A673 (cell line): ENCODE data around the gene RDH13. TPM values are rescaled to one million over a fixed set of nuclear protein-coding genes. Genes with fewer than 3 reads are reported as not detected.
"Not testable (repeated sequence)": the region's sequence is repeated elsewhere in the genome, so short reads cannot be mapped to it uniquely, and the experiment has no call there.

Experiments used
- BruUV-seq: library from RNA; stranded (reverse); fragments of 400-500 nt; replicated peaks from 2 replicates; lab custom pipeline; 2021; lab: Mats Ljungman, UMichigan
- CTCF ChIA-PET: fragments of 300-600 bp; sonication (Branson Sonifier 250); formaldehyde crosslinking; loops from one replicate; lab custom pipeline; 2022; ENCODE audit warnings: antibody characterized with exemption; lab: Charles Lee
- POLR2A ChIA-PET: fragments of 300-600 bp; sonication (Branson Sonifier 250); formaldehyde crosslinking; loops from one replicate; lab custom pipeline; 2022; ENCODE audit warnings: antibody characterized with exemption; ENCODE audit not compliant: low non-redundant PET; lab: Charles Lee
- DNase-seq: peaks from one replicate; pipeline ENCODE4 v3.0.0-alpha.2; 2015; ENCODE audit warnings: low spot score
- H3K27ac ChIP-seq: fragments of 200-600 bp; sonication (generic); 2 replicates; pipeline ENCODE4 v1.5.1; 2016; ENCODE audit warnings: mixed run types, low read depth, mild to moderate bottlenecking, mixed read lengths, antibody characterized with exemption, low read length; ENCODE audit not compliant: poor library complexity, severe bottlenecking
- H3K27me3 ChIP-seq: fragments of 200-600 bp; sonication (generic); replicated peaks from 2 replicates; pipeline ENCODE4 v1.6.1; 2017; ENCODE audit warnings: mixed run types, low read depth, mild to moderate bottlenecking, mixed read lengths, antibody characterized with exemption, low read length; ENCODE audit not compliant: insufficient read depth, poor library complexity
- H3K36me3 ChIP-seq: fragments of 200-600 bp; sonication (generic); 2 replicates; pipeline ENCODE4 v1.6.1; 2016; ENCODE audit warnings: mixed run types, mild to moderate bottlenecking, mixed read lengths, antibody characterized with exemption, low read length; ENCODE audit not compliant: insufficient read depth, poor library complexity, severe bottlenecking
- H3K4me1 ChIP-seq: fragments of 200-600 bp; sonication (generic); 2 replicates; pipeline ENCODE4 v1.6.1; 2017; ENCODE audit warnings: mixed run types, mild to moderate bottlenecking, mixed read lengths, antibody characterized with exemption, low read length; ENCODE audit not compliant: insufficient read depth, poor library complexity, severe bottlenecking
- H3K4me3 ChIP-seq: fragments of 200-600 bp; sonication (generic); 2 replicates; pipeline ENCODE4 v1.5.1; 2016; ENCODE audit warnings: low read depth, mixed run types, mild to moderate bottlenecking, mixed read lengths, low read length; ENCODE audit not compliant: poor library complexity, severe bottlenecking
- H3K9me3 ChIP-seq: fragments of 200-600 bp; sonication (generic); 2 replicates; pipeline ENCODE4 v1.6.1; 2016; ENCODE audit warnings: mixed run types, low read depth, mild to moderate bottlenecking, mixed read lengths, antibody characterized with exemption, low read length; ENCODE audit not compliant: poor library complexity, severe bottlenecking
- CTCF ChIP-seq: fragments of 300-800, 200-600 bp; sonication (generic); conservative IDR thresholded peaks from 2 replicates; pipeline ENCODE4 v1.5.1; 2017; ENCODE audit warnings: low read depth, mild to moderate bottlenecking, antibody characterized with exemption, low read length, moderate library complexity, mixed read lengths
- EZH2 ChIP-seq: fragments of 200-600 bp; sonication (generic); IDR thresholded peaks from 2 replicates; pipeline ENCODE4 v1.6.1; 2017; ENCODE audit warnings: borderline replicate concordance, low read depth, mild to moderate bottlenecking, mixed read lengths, antibody characterized with exemption, low read length; ENCODE audit not compliant: poor library complexity, severe bottlenecking
- intact Hi-C: fragments of 100-400 bp; cut with micrococcal nuclease; formaldehyde crosslinking; loops from one replicate; pipeline ENCODE4 v1.10.0; 2022; ENCODE audit not compliant: unreplicated experiment
- total RNA-seq: library from RNA; stranded (reverse); gene quantifications from 2 replicates; pipeline ENCODE4 v1.2.3, GENCODE V29; 2021

Gene RDH13
- total RNA-seq, 1 experiment from 2014 or later = 19.0 TPM

GRCh38 chr19:55013596-55013995 lies 49.4 kb downstream of the RDH13 start:
- ChIA-PET CTCF (no interaction called here), POLR2A (no interaction called here)
- TF ChIP-seq CTCF = no peak
- no peak for TF ChIP-seq EZH2
- intact Hi-C loops = no loop called here
- DNase-seq = no peak
- no peaks in the 10 kb centered on the region for H3K27me3 ChIP-seq
- BruUV-seq = no TSS peak
- no peaks in the 10 kb centered on the region for H3K36me3 ChIP-seq
- no peak overlapping the region for H3K27ac ChIP-seq
- H3K9me3 ChIP-seq = no peaks in the 10 kb centered on the region
- no peak overlapping the region for H3K4me3 ChIP-seq
- H3K4me1 ChIP-seq = no peaks in the 10 kb centered on the region

DNA sequence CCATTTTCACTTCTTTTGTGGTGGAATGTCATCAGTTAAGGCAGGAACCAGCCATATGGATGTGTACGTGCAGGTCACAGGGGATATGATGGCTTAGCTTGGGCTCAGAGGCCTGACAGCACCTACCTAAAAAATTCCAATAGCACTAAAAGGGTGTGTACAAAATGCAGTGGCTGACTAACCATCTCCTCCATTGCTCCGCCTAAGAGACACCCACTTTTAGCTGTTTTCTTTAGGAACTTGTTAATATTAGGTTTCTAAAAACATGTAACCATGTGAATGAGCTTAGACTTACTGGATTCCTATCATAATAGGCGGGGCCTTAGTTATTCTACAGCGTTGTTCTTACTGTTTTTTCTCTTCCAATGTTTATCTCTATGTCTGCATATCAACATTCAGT lies 50.6 kb downstream of the RDH13 start:
- Histone ChIP-seq H3K27me3 (no peaks in the 10 kb centered on the region), H3K4me3 (no peak overlapping the region), H3K9me3 (no peaks in the 10 kb centered on the region), H3K27ac (no peak overlapping the region), H3K36me3 (no peaks in the 10 kb centered on the region), H3K4me1 (no peaks in the 10 kb centered on the region)
- ChIA-PET CTCF (no interaction called here), POLR2A (no interaction called here)
- intact Hi-C loops = no loop called here
- TF ChIP-seq EZH2 = no peak
- no peak for TF ChIP-seq CTCF
- DNase-seq = no peak
- BruUV-seq = no TSS peak

GRCh38 chr19:55010561-55010960 lies 52.4 kb downstream of the RDH13 start:
- H3K4me3 ChIP-seq, H3K4me1 ChIP-seq, DNase-seq, H3K9me3 ChIP-seq, H3K27ac ChIP-seq, H3K36me3 ChIP-seq, POLR2A ChIA-PET, H3K27me3 ChIP-seq, BruUV-seq, CTCF ChIA-PET, intact Hi-C loops: not testable (repeated sequence)

DNA sequence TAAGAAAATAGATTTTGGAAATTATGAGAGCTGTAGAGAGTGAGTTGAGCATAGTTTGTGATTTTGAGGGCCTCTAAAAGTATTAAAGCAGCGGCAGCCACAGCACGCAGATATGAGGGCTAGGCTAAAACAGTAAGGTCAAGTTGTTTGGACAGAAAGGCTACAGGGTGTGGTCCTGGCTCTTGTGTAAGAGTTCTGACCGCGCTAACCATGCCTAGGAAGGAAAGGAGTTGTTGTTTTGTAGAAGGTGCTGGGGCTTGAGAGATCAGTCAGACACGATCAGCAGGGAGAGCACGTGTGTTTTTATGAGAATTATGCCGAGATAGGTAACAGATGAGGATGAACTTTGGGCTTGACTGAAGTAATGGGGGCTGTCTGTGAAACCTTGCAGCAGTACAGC lies 54.2 kb downstream of the RDH13 start:
- H3K4me1 ChIP-seq, H3K27me3 ChIP-seq, CTCF ChIA-PET, H3K36me3 ChIP-seq, DNase-seq, POLR2A ChIA-PET, H3K9me3 ChIP-seq, H3K4me3 ChIP-seq, H3K27ac ChIP-seq, BruUV-seq, intact Hi-C loops: not testable (repeated sequence)

- DNase-seq, H3K4me1 ChIP-seq, H3K9me3 ChIP-seq, CTCF ChIA-PET, H3K27me3 ChIP-seq, H3K27ac ChIP-seq, H3K4me3 ChIP-seq, intact Hi-C loops, H3K36me3 ChIP-seq, BruUV-seq, POLR2A ChIA-PET: not testable (repeated sequence)
These were observed 54.8 kb downstream of the RDH13 start for GRCh38 chr19:55008189-55008588.

DNA sequence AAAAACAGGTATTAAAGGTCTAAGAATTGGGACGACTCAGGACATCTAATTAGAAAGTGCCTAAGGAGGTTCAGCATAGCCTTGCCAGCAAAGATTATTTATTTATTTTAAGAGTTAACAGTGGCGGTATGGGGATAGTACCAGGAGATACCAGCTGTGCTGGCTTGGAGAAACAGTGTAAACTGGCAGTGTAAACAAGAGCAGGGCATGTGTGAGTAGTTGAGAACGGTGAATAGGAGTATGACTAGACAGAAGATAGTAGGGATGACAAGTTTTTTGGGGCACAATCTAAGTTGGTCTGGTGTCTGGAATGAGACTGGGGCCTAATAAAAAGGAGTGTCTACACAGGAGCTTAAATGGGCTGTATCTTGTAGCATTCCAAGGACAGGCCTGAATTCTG lies 55.4 kb downstream of the RDH13 start:
- H3K27ac ChIP-seq, POLR2A ChIA-PET, H3K36me3 ChIP-seq, H3K9me3 ChIP-seq, BruUV-seq, H3K27me3 ChIP-seq, CTCF ChIA-PET, H3K4me3 ChIP-seq, intact Hi-C loops, H3K4me1 ChIP-seq, DNase-seq: not testable (repeated sequence)
